HS-5 (cell line): ENCODE data around the gene PRKN.

ENCODE experiments used
- DNase-seq: peaks from one replicate; pipeline ENCODE4 v3.0.0-alpha.2; 2012; ENCODE audit warnings: low read depth

PRKN gene

GRCh38 chr6:161303628-161304340, 1423.8 kb downstream of the PRKN start:
- DNase-seq = peak; percentile 44

GRCh38 chr6:161302949-161303348, 1424.6 kb downstream of the PRKN start:
- DNase-seq = no peak

- DNase-seq = peak; percentile 49
Measured at GRCh38 chr6:161301338-161301737, 1426.2 kb downstream of the PRKN start.

GRCh38 chr6:161300823-161301222, 1426.7 kb downstream of the PRKN start:
- no peak for DNase-seq

- no peak for DNase-seq
Measured at GRCh38 chr6:161299726-161300125, 1427.8 kb downstream of the PRKN start.
